Esophagus squamous epithelium (tissue), 4 donors: ENCODE results near the gene PHF21B.

Experiments
- CTCF ChIP-seq, 6 experiments: fragments of 450-650 bp in 4 of 6; fragments of 200-600 bp in 2 of 6; sonication (generic) in 2 of 6; IDR thresholded peaks; one replicate each; pipeline ENCODE4 v1.5.1; 2016 to 2019; ENCODE audit warnings: antibody characterized with exemption in 6 of 6, mild to moderate bottlenecking in 4 of 6, moderate library complexity in 4 of 6
- POLR2A ChIP-seq, 4 donors: fragments of 450-650 bp; IDR thresholded peaks; one replicate each; pipeline ENCODE4 v1.6.1; 2017; ENCODE audit warnings: antibody characterized with exemption in 4 of 4, mild to moderate bottlenecking in 4 of 4, moderate library complexity in 3 of 4

GRCh38 chr22:44931766-44932165 lies 78.0 kb downstream of the PHF21B start:
- no peak for TF ChIP-seq CTCF (IDR thresholded peaks at IDR 0.05)
- no peak for TF ChIP-seq POLR2A (IDR thresholded peaks at IDR 0.05)
